Suprapubic skin (tissue), 4 donors: Measurements from ENCODE around the gene SORCS2.

Experiments
- POLR2A ChIP-seq, 2 donors: fragments of 450-650 bp; IDR thresholded peaks; one replicate each; pipeline ENCODE4 v1.6.1; 2017; ENCODE audit warnings: antibody characterized with exemption in 2 of 2, mild to moderate bottlenecking in 2 of 2, moderate library complexity in 2 of 2
- POLR2AphosphoS5 ChIP-seq, 3 donors: sonication (generic); formaldehyde crosslinking; IDR thresholded peaks; one replicate each; pipeline ENCODE4 v1.6.1; 2017; ENCODE audit warnings: antibody characterized with exemption in 3 of 3
- TF ChIP-seq, protein P1 (sequence below), 2 donors: fragments of 200-600 bp in 1 of 2; fragments of 450-650 bp in 1 of 2; sonication (generic) in 1 of 2; IDR thresholded peaks; one replicate each; pipeline ENCODE4 v1.5.1; 2016 to 2019; ENCODE audit warnings: antibody characterized with exemption in 2 of 2, mild to moderate bottlenecking in 1 of 2, moderate library complexity in 1 of 2

DNA sequence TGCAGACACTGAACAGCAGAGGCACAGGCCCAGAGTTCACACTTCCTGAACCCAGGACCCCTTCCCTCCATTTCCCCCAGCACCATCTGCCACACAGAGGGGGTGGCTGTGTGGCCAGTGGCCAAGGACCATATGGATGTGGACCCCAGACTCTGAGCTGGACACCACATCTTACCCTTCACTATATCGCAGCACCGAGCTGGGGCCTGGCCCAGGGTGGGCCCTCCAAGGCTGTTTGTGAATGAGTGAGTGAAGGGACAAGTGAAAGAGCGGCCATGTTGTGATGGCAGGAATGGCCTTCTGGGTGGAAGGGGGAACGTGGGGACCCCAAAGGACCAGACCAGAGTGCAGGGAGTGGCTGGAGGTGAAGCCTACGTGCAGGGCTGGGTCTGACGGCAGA, 498.7 kb downstream of the SORCS2 start:
- TF ChIP-seq, protein P1, sequence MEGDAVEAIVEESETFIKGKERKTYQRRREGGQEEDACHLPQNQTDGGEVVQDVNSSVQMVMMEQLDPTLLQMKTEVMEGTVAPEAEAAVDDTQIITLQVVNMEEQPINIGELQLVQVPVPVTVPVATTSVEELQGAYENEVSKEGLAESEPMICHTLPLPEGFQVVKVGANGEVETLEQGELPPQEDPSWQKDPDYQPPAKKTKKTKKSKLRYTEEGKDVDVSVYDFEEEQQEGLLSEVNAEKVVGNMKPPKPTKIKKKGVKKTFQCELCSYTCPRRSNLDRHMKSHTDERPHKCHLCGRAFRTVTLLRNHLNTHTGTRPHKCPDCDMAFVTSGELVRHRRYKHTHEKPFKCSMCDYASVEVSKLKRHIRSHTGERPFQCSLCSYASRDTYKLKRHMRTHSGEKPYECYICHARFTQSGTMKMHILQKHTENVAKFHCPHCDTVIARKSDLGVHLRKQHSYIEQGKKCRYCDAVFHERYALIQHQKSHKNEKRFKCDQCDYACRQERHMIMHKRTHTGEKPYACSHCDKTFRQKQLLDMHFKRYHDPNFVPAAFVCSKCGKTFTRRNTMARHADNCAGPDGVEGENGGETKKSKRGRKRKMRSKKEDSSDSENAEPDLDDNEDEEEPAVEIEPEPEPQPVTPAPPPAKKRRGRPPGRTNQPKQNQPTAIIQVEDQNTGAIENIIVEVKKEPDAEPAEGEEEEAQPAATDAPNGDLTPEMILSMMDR (IDR thresholded peaks at IDR 0.05) = no peak
- TF ChIP-seq POLR2AphosphoS5 (IDR thresholded peaks at IDR 0.05) (no peak), POLR2A (IDR thresholded peaks at IDR 0.05) (no peak)
